IPS DF 19.7 (cell line): ENCODE measurements around the gene TSPEAR.
"Not testable (repeated sequence)": the region's sequence is repeated elsewhere in the genome, so short reads cannot be mapped to it uniquely, and the experiment has no call there.

Experiments
- DNase-seq: peaks from one replicate; pipeline ENCODE4 v3.0.0-alpha.2; 2013; ENCODE audit warnings: low read depth, low spot score

Gene TSPEAR

GRCh38 chr21:44589586-44590305 is 121.6 kb downstream of the TSPEAR start:
- no peak for DNase-seq

- DNase-seq, result no peak
These were observed 122.3 kb downstream of the TSPEAR start for GRCh38 chr21:44589094-44589493.

GRCh38 chr21:44585892-44586291 is 125.5 kb downstream of the TSPEAR start:
- DNase-seq, result no peak

- DNase-seq, result no peak
These were observed 127.6 kb downstream of the TSPEAR start for GRCh38 chr21:44583800-44584147.

GRCh38 chr21:44583089-44583799 is 128.1 kb downstream of the TSPEAR start:
- DNase-seq, result no peak

- no peak for DNase-seq
These were observed 129.3 kb downstream of the TSPEAR start for GRCh38 chr21:44582055-44582454.

GRCh38 chr21:44581158-44581557 is 130.2 kb downstream of the TSPEAR start:
- no peak for DNase-seq

- not testable (repeated sequence) for DNase-seq
These were observed 131.0 kb downstream of the TSPEAR start, which contains the start of gene KRTAP10-5 for GRCh38 chr21:44580231-44580821. Gene KRTAP10-5, minus strand, starts transcription at chr21:44580604. Its CDS starts 26 bp downstream, at chr21:44580578.

GRCh38 chr21:44579833-44580144 is 131.6 kb downstream of the TSPEAR start:
- DNase-seq, result no peak

GRCh38 chr21:44579056-44579832 is 132.1 kb downstream of the TSPEAR start:
- DNase-seq, result no peak

GRCh38 chr21:44578371-44579055 is 132.9 kb downstream of the TSPEAR start:
- DNase-seq, result no peak

GRCh38 chr21:44576025-44576420 is 135.3 kb downstream of the TSPEAR start:
- no peak for DNase-seq

- DNase-seq, result no peak
These were observed 135.9 kb downstream of the TSPEAR start for GRCh38 chr21:44575307-44576024.

- no peak for DNase-seq
These were observed 136.7 kb downstream of the TSPEAR start for GRCh38 chr21:44574457-44575306.

- DNase-seq, result not testable (repeated sequence)
These were observed 137.5 kb downstream of the TSPEAR start, which contains the start of gene KRTAP10-4 for GRCh38 chr21:44573630-44574456. Gene KRTAP10-4, plus strand, starts transcription at chr21:44573729. Its CDS starts 30 bp downstream, at chr21:44573759.

GRCh38 chr21:44572959-44573583 is 138.3 kb downstream of the TSPEAR start:
- no peak for DNase-seq

- DNase-seq, result no peak
These were observed 139.3 kb downstream of the TSPEAR start for GRCh38 chr21:44571844-44572782.
